ENCODE measurements around the gene PGAM2. TPM values are rescaled to one million over a fixed set of nuclear protein-coding genes. Genes with fewer than 3 reads are reported as not detected.

The PGAM2 gene
- total RNA-seq, 1 donor from 2014 or later = 2.5 TPM

DNA sequence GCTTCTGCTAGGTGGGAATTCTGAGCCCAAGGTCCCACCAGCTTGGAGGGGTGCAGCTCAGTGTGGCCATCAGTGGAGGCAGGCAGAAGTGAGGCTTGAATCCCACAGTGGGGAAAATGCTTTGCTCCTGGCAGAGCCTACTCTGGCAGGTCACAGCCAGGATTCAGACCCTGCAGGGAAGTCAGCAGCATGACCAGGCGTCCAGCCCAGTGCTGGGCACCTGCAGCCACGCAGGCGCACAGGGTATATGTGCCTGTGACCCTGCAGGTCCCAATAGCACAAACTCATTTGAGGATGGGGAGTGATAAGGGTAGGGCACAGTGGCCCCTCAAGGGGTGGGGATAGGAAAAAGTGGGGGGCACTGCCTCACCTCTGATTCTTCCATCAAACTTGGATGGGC is 30.4 kb upstream of the PGAM2 start:
- Mint-ChIP-seq H3K9me3 (ENCODE audit: low read depth) (no peaks in the 10 kb centered on the region), H3K27me3 (peaks cover 8% of the 10 kb centered on the region), H3K4me1 (ENCODE audit: low read depth) (no peaks in the 10 kb centered on the region), H3K27ac (no peak overlapping the region), H3K36me3 (ENCODE audit: insufficient read depth) (no peaks in the 10 kb centered on the region), H3K4me3 (ENCODE audit: low read depth) (no peak overlapping the region)
- TF ChIP-seq, protein P1, sequence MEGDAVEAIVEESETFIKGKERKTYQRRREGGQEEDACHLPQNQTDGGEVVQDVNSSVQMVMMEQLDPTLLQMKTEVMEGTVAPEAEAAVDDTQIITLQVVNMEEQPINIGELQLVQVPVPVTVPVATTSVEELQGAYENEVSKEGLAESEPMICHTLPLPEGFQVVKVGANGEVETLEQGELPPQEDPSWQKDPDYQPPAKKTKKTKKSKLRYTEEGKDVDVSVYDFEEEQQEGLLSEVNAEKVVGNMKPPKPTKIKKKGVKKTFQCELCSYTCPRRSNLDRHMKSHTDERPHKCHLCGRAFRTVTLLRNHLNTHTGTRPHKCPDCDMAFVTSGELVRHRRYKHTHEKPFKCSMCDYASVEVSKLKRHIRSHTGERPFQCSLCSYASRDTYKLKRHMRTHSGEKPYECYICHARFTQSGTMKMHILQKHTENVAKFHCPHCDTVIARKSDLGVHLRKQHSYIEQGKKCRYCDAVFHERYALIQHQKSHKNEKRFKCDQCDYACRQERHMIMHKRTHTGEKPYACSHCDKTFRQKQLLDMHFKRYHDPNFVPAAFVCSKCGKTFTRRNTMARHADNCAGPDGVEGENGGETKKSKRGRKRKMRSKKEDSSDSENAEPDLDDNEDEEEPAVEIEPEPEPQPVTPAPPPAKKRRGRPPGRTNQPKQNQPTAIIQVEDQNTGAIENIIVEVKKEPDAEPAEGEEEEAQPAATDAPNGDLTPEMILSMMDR (IDR thresholded peaks at IDR 0.05; ENCODE audit: unreplicated experiment) = no peak
- DNase-seq (ENCODE audit: low spot score, unreplicated experiment) = no peak

DNA sequence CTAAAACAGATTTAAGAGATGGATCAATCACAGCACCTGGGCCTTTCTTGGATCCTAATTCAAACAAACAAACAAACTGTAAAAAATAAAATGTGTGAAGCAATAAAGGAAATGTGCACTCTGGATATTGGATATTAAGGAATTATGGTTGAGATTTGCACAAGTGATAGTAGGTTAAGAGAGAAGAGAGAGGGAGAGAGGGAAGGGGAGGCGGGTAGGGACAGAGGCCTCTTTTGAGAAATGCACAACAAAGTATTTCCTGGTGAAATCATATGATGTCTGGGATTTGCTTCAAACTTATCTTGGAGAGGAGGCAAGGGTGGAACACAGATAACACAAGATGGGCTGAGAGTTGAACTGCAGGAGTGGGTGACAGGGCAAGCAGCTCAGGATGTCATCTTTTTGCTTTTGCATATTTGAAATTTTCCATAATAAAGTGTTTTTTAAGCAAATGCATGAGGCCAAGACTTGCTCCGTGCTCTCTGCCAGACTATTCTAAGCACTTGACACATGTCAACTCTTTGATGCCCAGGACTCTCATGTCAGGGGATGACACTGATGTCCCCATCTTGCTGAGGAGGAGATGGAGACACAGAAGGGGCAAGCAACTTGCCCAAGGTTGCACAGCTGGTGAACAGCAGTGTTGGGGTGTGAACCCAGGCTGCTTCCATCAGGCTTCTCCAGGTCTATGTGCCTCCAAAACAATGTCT is 29.7 kb upstream of the PGAM2 start:
- no peaks in the 10 kb centered on the region for H3K9me3 Mint-ChIP-seq (ENCODE audit: low read depth)
- TF ChIP-seq, protein P1 (IDR thresholded peaks at IDR 0.05; ENCODE audit: unreplicated experiment) = no peak
- DNase-seq (ENCODE audit: low spot score, unreplicated experiment) = no peak
- peaks cover 9% of the 10 kb centered on the region for H3K27me3 Mint-ChIP-seq
- no peaks in the 10 kb centered on the region for H3K36me3 Mint-ChIP-seq (ENCODE audit: insufficient read depth)
- no peak overlapping the region for H3K4me3 Mint-ChIP-seq (ENCODE audit: low read depth)
- no peaks in the 10 kb centered on the region for H3K4me1 Mint-ChIP-seq (ENCODE audit: low read depth)
- peak overlapping the region; percentile 76 for H3K27ac Mint-ChIP-seq

DNA sequence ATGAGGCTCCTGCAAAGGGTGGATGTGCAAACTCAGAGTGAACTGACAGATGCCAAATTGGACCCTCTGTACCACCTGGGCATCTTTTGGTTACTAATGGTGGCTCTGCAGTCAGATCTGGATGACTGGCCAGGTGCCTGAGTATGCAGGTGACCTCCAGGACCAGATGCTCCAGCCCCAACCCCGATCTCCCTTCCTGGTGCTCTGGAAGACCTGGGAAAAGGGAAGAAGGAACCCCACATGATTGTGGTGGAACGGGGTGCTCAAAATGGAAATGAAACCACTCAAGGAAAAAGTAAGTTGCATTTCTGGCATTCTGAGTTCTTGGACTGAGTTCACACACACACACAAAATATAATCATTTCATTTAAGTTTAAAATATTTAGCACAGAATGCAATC is 29.0 kb upstream of the PGAM2 start:
- Mint-ChIP-seq H3K36me3 (ENCODE audit: insufficient read depth) (no peaks in the 10 kb centered on the region), H3K4me1 (ENCODE audit: low read depth) (no peaks in the 10 kb centered on the region), H3K9me3 (ENCODE audit: low read depth) (no peaks in the 10 kb centered on the region), H3K27ac (no peak overlapping the region), H3K4me3 (ENCODE audit: low read depth) (no peak overlapping the region), H3K27me3 (peaks cover 9% of the 10 kb centered on the region)
- TF ChIP-seq, protein P1 (IDR thresholded peaks at IDR 0.05; ENCODE audit: unreplicated experiment) = no peak
- DNase-seq (ENCODE audit: low spot score, unreplicated experiment) = no peak

DNA sequence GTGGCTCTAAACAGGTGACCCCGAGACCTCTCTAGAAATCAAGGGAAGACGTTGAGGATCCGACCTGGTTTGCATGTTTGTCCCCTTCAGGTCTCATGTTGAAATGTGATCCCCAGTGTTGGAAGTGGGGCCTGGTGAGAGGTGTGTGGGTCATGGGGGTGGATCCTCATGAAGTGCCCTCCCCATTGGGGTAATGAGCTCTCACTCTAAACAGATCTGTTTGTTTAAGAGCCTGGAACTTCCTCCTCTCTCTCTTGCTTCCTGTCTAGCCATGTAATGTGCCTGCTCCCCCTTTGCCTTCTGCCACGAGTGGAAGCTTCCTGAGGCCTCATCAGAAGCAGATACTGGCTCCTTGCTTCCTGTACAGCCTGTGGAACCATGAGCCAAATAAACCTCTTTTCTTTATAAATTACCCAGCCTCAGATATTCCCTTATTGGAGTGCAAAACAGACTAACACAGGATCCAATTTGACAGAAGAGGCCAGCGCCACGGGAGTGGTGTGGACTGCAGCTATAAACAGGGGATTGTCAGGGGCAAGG is 27.8 kb upstream of the PGAM2 start:
- Mint-ChIP-seq H3K9me3 (ENCODE audit: low read depth) (no peaks in the 10 kb centered on the region), H3K4me3 (ENCODE audit: low read depth) (no peak overlapping the region), H3K36me3 (ENCODE audit: insufficient read depth) (no peaks in the 10 kb centered on the region), H3K27ac (no peak overlapping the region), H3K27me3 (peaks cover 9% of the 10 kb centered on the region), H3K4me1 (ENCODE audit: low read depth) (no peaks in the 10 kb centered on the region)
- DNase-seq (ENCODE audit: low spot score, unreplicated experiment) = no peak
- TF ChIP-seq, protein P1 (IDR thresholded peaks at IDR 0.05; ENCODE audit: unreplicated experiment) = no peak

DNA sequence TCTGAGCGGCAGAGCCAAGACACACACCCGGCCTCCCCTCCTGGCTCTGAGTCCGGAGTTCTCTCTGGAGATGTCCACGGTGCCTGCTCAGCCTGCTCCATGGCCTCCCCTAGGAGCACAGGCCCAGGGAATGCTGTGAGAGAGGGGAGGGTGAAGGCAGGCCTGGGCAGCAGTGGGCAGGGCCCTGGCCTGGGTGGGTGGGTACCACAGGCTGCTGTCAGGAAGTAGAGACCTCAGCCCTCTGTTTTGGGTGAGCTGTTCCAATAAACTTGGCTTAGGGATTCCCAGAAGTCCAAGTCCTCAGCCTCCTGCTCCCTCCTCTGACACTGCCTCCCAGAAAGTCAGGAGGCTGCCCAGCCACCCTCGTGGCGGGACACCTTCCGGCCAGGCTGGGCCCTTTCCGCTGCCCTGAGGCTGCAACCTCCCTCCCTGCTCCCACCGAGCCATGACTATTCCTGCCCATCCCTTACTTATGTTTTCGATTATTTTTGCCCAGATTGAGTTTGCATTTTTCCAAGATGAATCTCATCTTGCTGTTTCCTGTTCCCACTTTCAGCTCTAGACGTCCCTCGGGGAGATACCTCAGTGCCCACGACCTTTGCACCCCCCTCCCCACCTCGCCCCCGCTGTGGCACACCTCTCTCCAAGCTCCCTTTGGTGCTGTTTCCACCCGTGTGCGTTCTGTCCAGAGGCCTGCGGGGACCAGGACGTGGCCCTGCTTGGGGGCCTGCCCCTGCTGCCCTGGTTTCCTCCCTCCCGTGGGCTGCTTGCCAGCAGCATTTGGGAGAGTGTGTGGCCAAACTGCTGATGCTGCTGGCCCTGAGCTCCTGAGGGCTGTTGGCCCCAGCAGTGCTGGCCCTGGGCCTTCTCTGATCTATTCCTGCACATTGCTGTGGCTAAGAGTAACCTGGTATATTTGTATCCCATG is 22.8 kb upstream of the PGAM2 start:
- TF ChIP-seq, protein P1 (IDR thresholded peaks at IDR 0.05; ENCODE audit: unreplicated experiment) = no peak
- H3K4me3 Mint-ChIP-seq (ENCODE audit: low read depth) = no peak overlapping the region
- no peak overlapping the region for H3K27ac Mint-ChIP-seq
- DNase-seq (ENCODE audit: low spot score, unreplicated experiment) = no peak
- H3K27me3 Mint-ChIP-seq = peaks cover 17% of the 10 kb centered on the region
- H3K36me3 Mint-ChIP-seq (ENCODE audit: insufficient read depth) = no peaks in the 10 kb centered on the region
- H3K9me3 Mint-ChIP-seq (ENCODE audit: low read depth) = no peaks in the 10 kb centered on the region
- no peaks in the 10 kb centered on the region for H3K4me1 Mint-ChIP-seq (ENCODE audit: low read depth)
